ENCODE measurements around the gene CDC42BPB.
"Not testable (repeated sequence)": the region's sequence is repeated elsewhere in the genome, so short reads cannot be mapped to it uniquely, and the experiment has no call there.

The CDC42BPB gene

GRCh38 chr14:102903248-102903888 is 154.0 kb downstream of the CDC42BPB start:
- in situ Hi-C loops (cut with MboI; ENCODE audit: low sequenced_read_pairs) = no loop called here
- no peak for DNase-seq (ENCODE audit: low spot score in 2 of 2)
- Histone ChIP-seq H3K4me3 (no peak overlapping the region), H3K36me3 (replicated peaks) (peaks cover 38% of the 10 kb centered on the region), H3K27me3 (ENCODE audit: low read depth) (no peaks in the 10 kb centered on the region), H3K4me1 (no peaks in the 10 kb centered on the region), H3K9me3 (peaks cover 8% of the 10 kb centered on the region; the same call in 1 of the 2 replicates)

DNA sequence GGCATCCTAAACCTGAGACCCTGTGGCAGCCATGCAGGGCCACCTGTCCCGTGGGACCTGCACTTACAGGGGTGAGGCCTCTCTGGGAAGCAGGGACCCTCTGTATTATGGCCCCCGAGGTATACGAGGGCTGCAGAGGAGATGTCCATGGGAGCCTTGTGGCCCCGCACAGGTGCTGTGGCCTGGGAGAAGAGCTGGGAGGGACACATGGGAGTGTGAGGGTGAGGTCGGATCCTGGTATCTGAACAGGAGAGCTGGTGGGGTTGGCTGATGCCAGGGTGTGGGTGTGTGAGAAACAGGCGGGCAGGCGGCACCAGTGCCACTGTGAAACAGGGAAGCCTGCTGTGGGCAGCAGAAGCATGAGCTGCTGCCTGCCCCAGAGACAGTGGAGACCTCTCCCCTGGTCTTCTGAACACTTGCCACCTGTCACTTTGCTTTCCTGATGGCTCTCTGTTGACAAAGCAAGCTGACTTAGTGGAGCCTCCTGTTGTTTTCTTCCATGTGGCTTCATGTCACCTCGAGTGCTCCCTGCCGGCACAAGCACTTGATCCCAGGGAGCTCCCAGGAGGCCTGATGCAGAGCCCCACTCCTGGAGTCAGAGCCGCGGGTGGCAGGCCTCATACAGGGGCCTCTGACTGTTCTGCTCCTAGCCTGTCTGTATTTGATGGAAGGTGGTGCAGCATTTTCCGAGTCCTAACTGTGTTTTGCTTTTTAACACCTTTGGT is 154.7 kb downstream of the CDC42BPB start:
- Histone ChIP-seq H3K27me3 (ENCODE audit: low read depth) (no peaks in the 10 kb centered on the region), H3K4me1 (no peaks in the 10 kb centered on the region), H3K36me3 (replicated peaks) (peaks cover 43% of the 10 kb centered on the region), H3K4me3 (no peak overlapping the region), H3K9me3 (peaks cover 8% of the 10 kb centered on the region; the same call in 1 of the 2 replicates)
- no peak for DNase-seq (ENCODE audit: low spot score in 2 of 2)
- in situ Hi-C loops (cut with MboI; ENCODE audit: low sequenced_read_pairs) = no loop called here

- in situ Hi-C loops (cut with MboI; ENCODE audit: low sequenced_read_pairs) = no loop called here
- Histone ChIP-seq H3K36me3 (replicated peaks) (peaks cover 49% of the 10 kb centered on the region), H3K9me3 (peaks cover 8% of the 10 kb centered on the region; the same call in 1 of the 2 replicates), H3K27me3 (ENCODE audit: low read depth) (no peaks in the 10 kb centered on the region), H3K4me1 (no peaks in the 10 kb centered on the region), H3K4me3 (no peak overlapping the region)
- no peak for DNase-seq (ENCODE audit: low spot score in 2 of 2)
Measured at GRCh38 chr14:102902086-102902485, 155.3 kb downstream of the CDC42BPB start.

- in situ Hi-C loops (cut with MboI; ENCODE audit: low sequenced_read_pairs) = no loop called here
- Histone ChIP-seq H3K27me3 (ENCODE audit: low read depth) (no peaks in the 10 kb centered on the region), H3K4me3 (no peak overlapping the region), H3K36me3 (replicated peaks) (peaks cover 46% of the 10 kb centered on the region), H3K9me3 (peaks cover 7% of the 10 kb centered on the region; the same call in 1 of the 2 replicates), H3K4me1 (no peaks in the 10 kb centered on the region)
- no peak for DNase-seq (ENCODE audit: low spot score in 2 of 2)
Measured at GRCh38 chr14:102901633-102902032, 155.7 kb downstream of the CDC42BPB start.

DNA sequence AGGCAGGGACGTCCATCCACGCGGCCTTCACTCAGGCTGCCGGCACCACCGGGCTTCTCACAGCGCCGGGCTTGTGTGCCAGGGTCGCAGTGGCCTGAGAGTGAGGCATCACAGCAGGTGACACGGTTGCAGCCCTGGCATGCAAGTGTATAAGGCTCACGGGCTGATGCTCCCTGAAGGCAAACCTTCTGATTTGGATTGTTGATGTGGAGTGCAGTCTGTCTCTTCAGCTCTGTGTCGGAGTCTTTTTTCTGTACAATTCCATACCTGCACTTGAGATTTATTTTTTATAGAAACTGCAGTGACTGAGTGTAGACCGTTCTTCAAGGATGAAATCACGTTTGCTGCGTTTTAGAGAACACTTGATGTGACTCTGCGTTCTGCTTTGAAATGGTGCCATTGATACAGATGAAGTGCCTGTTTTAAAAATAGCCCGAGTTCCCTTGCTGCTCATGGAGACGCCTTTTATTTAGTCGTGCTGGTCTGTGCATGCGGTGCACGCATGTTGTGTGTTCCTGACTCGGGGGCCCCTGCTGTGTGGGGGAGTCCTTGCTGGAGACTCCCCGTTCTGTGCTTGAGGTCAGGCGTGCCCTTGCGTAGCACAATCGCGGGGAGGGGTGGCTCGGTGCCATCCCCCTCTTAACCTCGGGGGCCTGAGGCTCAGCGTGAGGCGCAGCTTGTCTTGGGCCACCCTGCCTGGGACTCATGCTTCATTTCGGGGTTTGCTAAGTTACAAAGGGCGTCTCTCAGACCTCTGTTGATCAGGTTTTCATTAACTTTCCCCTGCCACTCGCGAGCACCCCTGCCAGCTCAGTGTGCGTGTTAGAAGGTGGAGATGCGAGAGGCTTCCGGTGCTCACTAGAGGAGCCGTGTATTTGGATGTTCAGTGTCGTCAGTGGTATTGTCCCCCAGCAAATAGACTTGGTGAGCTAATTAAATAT is 156.4 kb downstream of the CDC42BPB start:
- Histone ChIP-seq H3K36me3 (replicated peaks) (peaks cover 43% of the 10 kb centered on the region), H3K4me3 (no peak overlapping the region), H3K9me3 (no peaks in the 10 kb centered on the region; the same call in 1 of the 2 replicates), H3K4me1 (no peaks in the 10 kb centered on the region), H3K27me3 (ENCODE audit: low read depth) (no peaks in the 10 kb centered on the region)
- in situ Hi-C loops (cut with MboI; ENCODE audit: low sequenced_read_pairs) = no loop called here
- no peak for DNase-seq (ENCODE audit: low spot score in 2 of 2)

- Histone ChIP-seq H3K4me3 (no peak overlapping the region), H3K9me3 (no peaks in the 10 kb centered on the region), H3K36me3 (replicated peaks) (peaks cover 38% of the 10 kb centered on the region), H3K27me3 (ENCODE audit: low read depth) (no peaks in the 10 kb centered on the region), H3K4me1 (no peaks in the 10 kb centered on the region)
- in situ Hi-C loops (cut with MboI; ENCODE audit: low sequenced_read_pairs) = no loop called here
- DNase-seq (ENCODE audit: low spot score in 2 of 2) = no peak
Measured at GRCh38 chr14:102899516-102899900, 157.8 kb downstream of the CDC42BPB start.

DNA sequence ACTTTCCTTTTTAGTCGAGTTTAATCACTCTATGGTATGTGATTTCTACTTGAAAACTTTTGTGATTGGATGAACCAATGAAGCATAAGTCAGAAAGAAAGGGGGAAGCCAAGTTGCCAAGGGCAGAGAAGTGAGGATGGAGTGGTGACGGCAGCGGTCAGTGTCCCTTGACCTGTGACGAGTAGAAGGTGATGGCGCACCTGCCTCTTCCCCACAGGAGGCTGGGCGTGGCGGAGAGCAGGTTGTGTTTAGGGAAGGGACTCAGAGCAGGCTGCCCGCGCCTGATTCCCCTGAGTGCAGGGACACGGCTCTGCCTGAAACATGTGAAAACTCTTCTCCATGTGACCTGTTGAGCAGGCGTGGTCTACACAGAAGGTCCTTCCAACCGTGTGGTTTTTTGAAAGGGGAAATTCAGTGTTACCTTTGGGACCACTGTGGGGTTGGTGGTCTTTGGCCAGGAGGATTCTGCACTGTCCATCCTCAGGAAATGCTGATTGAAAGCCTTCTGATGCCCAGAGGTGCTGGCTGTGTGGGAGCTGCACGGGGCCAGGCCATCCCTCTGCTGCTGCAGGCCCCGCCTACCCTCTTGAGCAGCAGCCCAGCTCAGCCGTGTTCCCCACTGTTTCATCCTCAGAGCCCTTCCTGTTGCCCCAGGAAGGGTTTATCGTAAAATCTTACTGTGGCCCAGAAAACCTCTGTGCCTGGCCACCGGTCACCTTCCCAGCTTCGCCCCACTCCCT is 158.4 kb downstream of the CDC42BPB start:
- H3K27me3 ChIP-seq (ENCODE audit: low read depth) = no peaks in the 10 kb centered on the region
- H3K4me1 ChIP-seq = no peaks in the 10 kb centered on the region
- H3K9me3 ChIP-seq = no peaks in the 10 kb centered on the region
- peaks cover 39% of the 10 kb centered on the region for H3K36me3 ChIP-seq (replicated peaks)
- no peak for DNase-seq (ENCODE audit: low spot score in 2 of 2)
- no peak overlapping the region for H3K4me3 ChIP-seq
- in situ Hi-C loops (cut with MboI; ENCODE audit: low sequenced_read_pairs) = no loop called here

DNA sequence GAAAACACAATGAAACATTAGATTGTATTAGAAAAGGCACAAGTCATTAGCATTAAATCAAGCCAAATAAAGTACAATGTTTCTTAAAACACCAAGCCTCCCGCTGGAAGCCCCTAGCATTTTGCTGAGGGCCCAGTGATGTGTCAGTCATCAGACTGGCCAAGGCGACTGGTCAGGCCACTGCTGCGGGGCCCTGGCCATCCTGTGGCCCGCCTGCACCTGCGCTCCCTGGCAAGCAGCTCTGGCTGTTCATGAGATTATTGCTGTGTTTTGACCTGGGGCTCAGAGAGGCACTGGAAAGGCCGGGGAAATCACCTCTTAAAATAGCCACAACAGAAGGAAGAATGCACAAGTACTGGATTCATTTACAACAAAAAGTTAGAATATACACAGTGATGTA is 159.1 kb downstream of the CDC42BPB start:
- in situ Hi-C loops (cut with MboI; ENCODE audit: low sequenced_read_pairs) = no loop called here
- Histone ChIP-seq H3K4me1 (no peaks in the 10 kb centered on the region), H3K4me3 (no peak overlapping the region), H3K36me3 (replicated peaks) (peaks cover 38% of the 10 kb centered on the region), H3K27me3 (ENCODE audit: low read depth) (no peaks in the 10 kb centered on the region), H3K9me3 (no peaks in the 10 kb centered on the region)
- DNase-seq (ENCODE audit: low spot score in 2 of 2) = no peak

DNA sequence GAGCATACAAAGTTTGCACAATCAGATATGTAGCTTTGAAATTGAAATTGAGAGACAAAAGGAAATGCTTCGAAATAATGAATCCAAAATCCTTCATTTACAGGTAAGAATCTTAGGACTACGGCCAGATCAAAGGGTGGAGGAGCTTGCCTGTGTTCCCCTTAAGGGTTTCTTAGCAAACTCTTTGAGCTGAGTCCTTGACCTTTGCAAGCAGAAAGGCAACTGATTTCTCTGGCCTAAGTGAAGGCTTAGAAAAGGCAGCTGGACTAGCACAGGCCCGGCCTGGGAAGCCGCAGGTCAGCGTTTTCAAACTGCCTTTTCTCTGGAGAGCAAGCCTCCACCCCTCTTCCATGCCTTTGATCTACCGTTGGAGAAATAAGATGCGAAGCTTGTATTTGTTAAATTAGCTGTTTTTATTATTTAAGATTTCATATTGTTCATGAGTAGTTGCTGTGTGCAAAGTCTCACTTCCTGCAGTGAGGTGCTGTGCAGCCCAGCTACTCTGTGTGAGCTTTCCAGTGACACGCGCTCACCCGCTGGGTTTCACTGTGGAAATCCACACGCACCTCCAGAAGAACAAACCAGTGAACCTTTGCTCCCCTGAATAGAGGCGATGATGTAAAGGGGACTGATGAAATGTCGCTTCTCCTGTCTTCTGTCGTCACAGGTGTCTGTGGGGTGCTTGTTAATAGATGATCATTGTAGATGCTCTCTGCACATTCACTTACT is 159.9 kb downstream of the CDC42BPB start:
- Histone ChIP-seq H3K9me3 (no peaks in the 10 kb centered on the region), H3K36me3 (replicated peaks) (peaks cover 34% of the 10 kb centered on the region), H3K4me1 (no peaks in the 10 kb centered on the region), H3K27me3 (ENCODE audit: low read depth) (no peaks in the 10 kb centered on the region), H3K4me3 (no peak overlapping the region)
- no peak for DNase-seq (ENCODE audit: low spot score in 2 of 2)
- in situ Hi-C loops (cut with MboI; ENCODE audit: low sequenced_read_pairs) = no loop called here

DNA sequence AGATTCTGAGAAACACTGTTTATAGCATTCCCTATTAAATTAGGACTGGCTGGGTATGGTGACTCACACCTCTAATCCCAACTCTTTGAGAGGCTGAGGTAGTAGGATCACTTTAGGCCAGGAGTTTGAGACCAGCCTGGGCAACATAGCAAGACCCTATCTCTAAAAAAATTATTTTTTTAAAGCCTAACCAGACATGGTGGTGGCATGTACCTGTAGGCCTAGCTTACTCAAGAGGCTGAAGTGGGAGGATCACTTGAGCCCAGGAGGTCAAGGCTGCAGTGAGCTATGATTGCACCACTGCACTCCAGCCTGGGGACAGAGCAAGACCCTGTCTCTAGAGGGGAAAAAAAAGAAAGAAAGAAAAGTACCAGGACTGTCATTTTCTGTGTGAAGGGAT is 160.6 kb downstream of the CDC42BPB start:
- H3K27me3 ChIP-seq (ENCODE audit: low read depth); DNase-seq (ENCODE audit: low spot score in 2 of 2); in situ Hi-C loops (cut with MboI; ENCODE audit: low sequenced_read_pairs); H3K9me3 ChIP-seq; H3K4me3 ChIP-seq; H3K4me1 ChIP-seq: not testable (repeated sequence)
- peaks cover 33% of the 10 kb centered on the region for H3K36me3 ChIP-seq (replicated peaks)

DNA sequence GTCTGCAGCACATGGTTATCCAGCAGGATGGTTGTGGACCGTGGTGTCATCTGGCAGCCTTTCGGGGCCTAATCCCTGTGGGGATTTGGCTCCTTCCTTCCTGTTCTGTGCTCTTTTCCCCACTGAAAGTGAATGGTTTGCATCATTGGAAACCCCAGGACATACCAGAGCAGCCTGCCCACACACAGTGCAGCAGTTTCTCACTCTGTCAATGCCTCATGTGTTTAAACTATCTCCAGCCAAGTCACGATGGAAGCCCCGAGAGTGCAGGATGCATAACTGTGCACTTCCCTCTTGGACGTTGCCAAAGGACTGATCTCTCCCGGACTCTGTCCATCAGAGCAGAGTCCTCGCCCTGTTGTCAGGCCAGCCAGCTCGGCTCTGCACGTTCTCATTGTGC is 163.9 kb downstream of the CDC42BPB start:
- in situ Hi-C loops (cut with MboI; ENCODE audit: low sequenced_read_pairs) = no loop called here
- H3K4me3 ChIP-seq = no peak overlapping the region
- H3K4me1 ChIP-seq = no peaks in the 10 kb centered on the region
- no peak for DNase-seq (ENCODE audit: low spot score in 2 of 2)
- no peaks in the 10 kb centered on the region for H3K27me3 ChIP-seq (ENCODE audit: low read depth)
- no peaks in the 10 kb centered on the region for H3K9me3 ChIP-seq
- H3K36me3 ChIP-seq (replicated peaks) = peaks cover 47% of the 10 kb centered on the region

- in situ Hi-C loops (cut with MboI; ENCODE audit: low sequenced_read_pairs) = no loop called here
- Histone ChIP-seq H3K4me1 (no peaks in the 10 kb centered on the region), H3K9me3 (no peaks in the 10 kb centered on the region), H3K36me3 (replicated peaks) (peaks cover 47% of the 10 kb centered on the region), H3K27me3 (ENCODE audit: low read depth) (no peaks in the 10 kb centered on the region), H3K4me3 (no peak overlapping the region)
- no peak for DNase-seq (ENCODE audit: low spot score in 2 of 2)
Measured at GRCh38 chr14:102892651-102893050, 164.7 kb downstream of the CDC42BPB start.

DNA sequence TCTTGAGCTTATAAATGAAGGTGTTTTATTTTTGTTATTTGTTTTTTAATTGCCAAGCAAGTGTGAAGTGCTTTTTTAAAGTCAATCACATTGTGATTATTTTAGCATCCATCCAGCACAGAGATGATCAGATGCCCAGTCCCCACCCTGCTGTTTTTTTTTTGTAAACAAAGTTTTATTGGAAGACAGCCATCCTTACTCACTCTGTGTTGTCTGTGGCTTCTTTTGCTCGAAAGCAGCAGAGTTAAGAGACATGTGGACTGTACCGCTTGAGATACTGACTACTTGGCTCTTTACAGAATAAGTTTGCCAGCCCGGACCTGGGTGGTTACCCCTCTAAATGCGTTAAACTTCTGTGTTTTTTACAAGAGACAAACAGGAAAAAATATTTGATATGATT is 165.8 kb downstream of the CDC42BPB start:
- Histone ChIP-seq H3K4me3 (no peak overlapping the region), H3K9me3 (no peaks in the 10 kb centered on the region), H3K36me3 (replicated peaks) (peaks cover 44% of the 10 kb centered on the region), H3K27me3 (ENCODE audit: low read depth) (no peaks in the 10 kb centered on the region), H3K4me1 (no peaks in the 10 kb centered on the region)
- in situ Hi-C loops (cut with MboI; ENCODE audit: low sequenced_read_pairs) = no loop called here
- no peak for DNase-seq (ENCODE audit: low spot score in 2 of 2)

Measured in HAP-1 (cell line).